NT2/D1 (cell line): Measurements from ENCODE around the gene MAP2K6.

Source experiments
- DNase-seq: peaks from one replicate; pipeline ENCODE4 v3.0.0-alpha.2; 2011; ENCODE audit warnings: low read depth, low spot score
- H3K27me3 ChIP-seq: 2 replicates; pipeline ENCODE4 v1.6.0; 2011; ENCODE audit warnings: mild to moderate bottlenecking; ENCODE audit not compliant: insufficient read length, insufficient read depth
- H3K36me3 ChIP-seq: 2 replicates; pipeline ENCODE4 v1.6.1; 2011; ENCODE audit warnings: mild to moderate bottlenecking, low read length, mixed read lengths; ENCODE audit not compliant: insufficient read depth, insufficient read length
- H3K4me1 ChIP-seq: 2 replicates; pipeline ENCODE4 v1.5.1; 2011; ENCODE audit not compliant: insufficient read depth, insufficient read length
- H3K4me3 ChIP-seq: 2 replicates; pipeline ENCODE4 v1.5.1; 2011; ENCODE audit warnings: low read depth; ENCODE audit not compliant: insufficient read length
- H3K9ac ChIP-seq: 2 replicates; pipeline ENCODE4 v1.6.0; 2011; ENCODE audit warnings: low read depth; ENCODE audit not compliant: insufficient read length
- H3K9me3 ChIP-seq: 2 replicates; pipeline ENCODE4 v1.5.1; 2011; ENCODE audit warnings: mild to moderate bottlenecking, low read length; ENCODE audit not compliant: insufficient read depth
- SUZ12 ChIP-seq: IDR thresholded peaks from 2 replicates; pipeline ENCODE4 v1.6.1; 2011; ENCODE audit not compliant: insufficient read length, insufficient read depth; ENCODE audit errors: extremely low read depth
- YY1 ChIP-seq: IDR thresholded peaks from 2 replicates; pipeline ENCODE4 v1.6.1; 2011; ENCODE audit not compliant: insufficient read length, insufficient read depth
- ZNF274 ChIP-seq: IDR thresholded peaks from 2 replicates; pipeline ENCODE4 v1.6.1; 2011; ENCODE audit warnings: mild to moderate bottlenecking, low read depth, low read length

Gene MAP2K6

GRCh38 chr17:69427486-69428197, 13.1 kb downstream of the MAP2K6 start:
- no peaks in the 10 kb centered on the region for H3K9me3 ChIP-seq
- H3K36me3 ChIP-seq: no peaks in the 10 kb centered on the region
- no peak overlapping the region for H3K4me3 ChIP-seq
- H3K27me3 ChIP-seq: no peaks in the 10 kb centered on the region
- no peak for DNase-seq
- H3K9ac ChIP-seq: no peak overlapping the region
- H3K4me1 ChIP-seq: no peaks in the 10 kb centered on the region
- TF ChIP-seq SUZ12 (no peak), ZNF274 (no peak), YY1 (no peak)

GRCh38 chr17:69428252-69428980, 13.9 kb downstream of the MAP2K6 start:
- H3K36me3 ChIP-seq: no peaks in the 10 kb centered on the region
- H3K9me3 ChIP-seq: no peaks in the 10 kb centered on the region
- no peaks in the 10 kb centered on the region for H3K4me1 ChIP-seq
- H3K27me3 ChIP-seq: no peaks in the 10 kb centered on the region
- H3K4me3 ChIP-seq: no peak overlapping the region
- TF ChIP-seq YY1 (no peak), SUZ12 (no peak), ZNF274 (no peak)
- H3K9ac ChIP-seq: no peak overlapping the region
- DNase-seq: no peak

- Histone ChIP-seq H3K9me3 (no peaks in the 10 kb centered on the region), H3K9ac (no peak overlapping the region), H3K27me3 (no peaks in the 10 kb centered on the region), H3K4me3 (no peak overlapping the region), H3K4me1 (no peaks in the 10 kb centered on the region), H3K36me3 (no peaks in the 10 kb centered on the region)
- DNase-seq: no peak
- no peak for TF ChIP-seq ZNF274
- TF ChIP-seq SUZ12: no peak
- no peak for TF ChIP-seq YY1
Observed at GRCh38 chr17:69430488-69430887, 16.0 kb downstream of the MAP2K6 start.

GRCh38 chr17:69431835-69432234, 17.3 kb downstream of the MAP2K6 start:
- TF ChIP-seq YY1 (no peak), ZNF274 (no peak), SUZ12 (no peak)
- H3K27me3 ChIP-seq: no peaks in the 10 kb centered on the region
- no peak overlapping the region for H3K9ac ChIP-seq
- no peak for DNase-seq
- no peaks in the 10 kb centered on the region for H3K36me3 ChIP-seq
- no peaks in the 10 kb centered on the region for H3K4me1 ChIP-seq
- H3K4me3 ChIP-seq: no peak overlapping the region
- no peaks in the 10 kb centered on the region for H3K9me3 ChIP-seq

GRCh38 chr17:69433093-69433492, 18.6 kb downstream of the MAP2K6 start:
- no peak for DNase-seq
- no peaks in the 10 kb centered on the region for H3K36me3 ChIP-seq
- TF ChIP-seq YY1 (no peak), SUZ12 (no peak), ZNF274 (no peak)
- no peak overlapping the region for H3K9ac ChIP-seq
- no peak overlapping the region for H3K4me3 ChIP-seq
- no peaks in the 10 kb centered on the region for H3K4me1 ChIP-seq
- H3K9me3 ChIP-seq: no peaks in the 10 kb centered on the region
- no peaks in the 10 kb centered on the region for H3K27me3 ChIP-seq

- no peak overlapping the region for H3K4me3 ChIP-seq
- TF ChIP-seq ZNF274 (no peak), YY1 (no peak), SUZ12 (no peak)
- no peak overlapping the region for H3K9ac ChIP-seq
- no peaks in the 10 kb centered on the region for H3K27me3 ChIP-seq
- no peaks in the 10 kb centered on the region for H3K36me3 ChIP-seq
- no peaks in the 10 kb centered on the region for H3K4me1 ChIP-seq
- no peaks in the 10 kb centered on the region for H3K9me3 ChIP-seq
- no peak for DNase-seq
Observed at GRCh38 chr17:69434164-69434579, 19.7 kb downstream of the MAP2K6 start.

- TF ChIP-seq ZNF274 (no peak), YY1 (no peak), SUZ12 (no peak)
- no peaks in the 10 kb centered on the region for H3K4me1 ChIP-seq
- no peaks in the 10 kb centered on the region for H3K36me3 ChIP-seq
- no peaks in the 10 kb centered on the region for H3K27me3 ChIP-seq
- H3K4me3 ChIP-seq: no peak overlapping the region
- H3K9me3 ChIP-seq: no peaks in the 10 kb centered on the region
- DNase-seq: no peak
- H3K9ac ChIP-seq: no peak overlapping the region
Observed at GRCh38 chr17:69435971-69436696, 21.6 kb downstream of the MAP2K6 start.
